M059J (cell line): ENCODE data around the gene TFB2M. TPM values are rescaled to one million over a fixed set of nuclear protein-coding genes. Genes with fewer than 3 reads are reported as not detected.
"Not testable (repeated sequence)": the region's sequence is repeated elsewhere in the genome, so short reads cannot be mapped to it uniquely, and the experiment has no call there.

Experiments used
- DNase-seq: peaks from one replicate; pipeline ENCODE4 v3.0.0-alpha.2; 2012; ENCODE audit warnings: low read depth
- total RNA-seq: library from RNA; depleted of rRNA; stranded (reverse); fragments of >200 nt; shearing (Covaris generic); gene quantifications from 2 replicates; pipeline ENCODE4 v1.2.3, GENCODE V29; 2014; rRNA removed

TFB2M gene
- total RNA-seq, result 19.1 and 26.6 TPM in 2 replicates

- DNase-seq, result peak; percentile 99
Measured at GRCh38 chr1:246566128-246566812, at the start of gene TFB2M, which contains the start of gene CNST. Gene TFB2M, minus strand, starts transcription at chr1:246566261. Its CDS starts 123 bp downstream, at chr1:246566138. Gene CNST, plus strand, starts transcription at chr1:246566456. Its CDS starts 25,107 bp downstream, at chr1:246591563.

- peak; percentile 25 for DNase-seq
Measured at GRCh38 chr1:246613096-246613758, 47.2 kb upstream of the TFB2M start.

GRCh38 chr1:246609632-246610031 is 43.6 kb upstream of the TFB2M start:
- peak; percentile 57 for DNase-seq

GRCh38 chr1:246608616-246609376 is 42.7 kb upstream of the TFB2M start:
- DNase-seq, result peak; percentile 96

GRCh38 chr1:246607462-246607861 is 41.4 kb upstream of the TFB2M start:
- DNase-seq, result no peak

- DNase-seq, result not testable (repeated sequence)
Measured at GRCh38 chr1:246605231-246605630, 39.2 kb upstream of the TFB2M start.

GRCh38 chr1:246602194-246602593 is 36.1 kb upstream of the TFB2M start:
- no peak for DNase-seq

GRCh38 chr1:246600579-246600978 is 34.5 kb upstream of the TFB2M start:
- DNase-seq, result no peak

- no peak for DNase-seq
Measured at GRCh38 chr1:246599315-246599714, 33.3 kb upstream of the TFB2M start.

GRCh38 chr1:246597971-246598370 is 31.9 kb upstream of the TFB2M start:
- DNase-seq, result no peak

- peak; percentile 82 for DNase-seq
Measured at GRCh38 chr1:246597340-246597739, 31.3 kb upstream of the TFB2M start.

- no peak for DNase-seq
Measured at GRCh38 chr1:246595146-246595545, 29.1 kb upstream of the TFB2M start.

GRCh38 chr1:246592695-246593094 is 26.6 kb upstream of the TFB2M start:
- peak; percentile 60 for DNase-seq

- DNase-seq, result no peak
Measured at GRCh38 chr1:246591958-246592357, 25.9 kb upstream of the TFB2M start.

GRCh38 chr1:246591504-246591903 is 25.4 kb upstream of the TFB2M start:
- no peak for DNase-seq

GRCh38 chr1:246591047-246591446 is 25.0 kb upstream of the TFB2M start:
- DNase-seq, result no peak

GRCh38 chr1:246589919-246590318 is 23.9 kb upstream of the TFB2M start:
- DNase-seq, result not testable (repeated sequence)

- no peak for DNase-seq
Measured at GRCh38 chr1:246588159-246588721, 22.2 kb upstream of the TFB2M start.

- DNase-seq, result peak; percentile 33
Measured at GRCh38 chr1:246587606-246588005, 21.5 kb upstream of the TFB2M start.

- no peak for DNase-seq
Measured at GRCh38 chr1:246587032-246587431, 21.0 kb upstream of the TFB2M start.

GRCh38 chr1:246583448-246584185 is 17.6 kb upstream of the TFB2M start:
- DNase-seq, result peak; percentile 63
